ENCODE data around the gene LRRC57. TPM values are rescaled to one million over a fixed set of nuclear protein-coding genes. Genes with fewer than 3 reads are reported as not detected.
A peak's percentile ranks its signal among the peaks of the same experiment; 100 is the strongest.
"Not testable (repeated sequence)": the region's sequence is repeated elsewhere in the genome, so short reads cannot be mapped to it uniquely, and the experiment has no call there.

The LRRC57 gene
- total RNA-seq: 16.2 TPM

- peak; percentile 68 for DNase-seq
These were observed at the start of gene LRRC57, which contains the start of gene HAUS2 for GRCh38 chr15:42548249-42549031. Gene LRRC57 (minus strand): TSS chr15:42548793. CDS start chr15:42548434, 359 bp downstream. Gene HAUS2 (plus strand): TSS chr15:42548838. CDS start chr15:42548873, 35 bp downstream.

GRCh38 chr15:42595626-42596240 lies 47.1 kb upstream of the LRRC57 start:
- DNase-seq: no peak

- DNase-seq: no peak
These were observed 45.5 kb upstream of the LRRC57 start for GRCh38 chr15:42594095-42594494.

DNA sequence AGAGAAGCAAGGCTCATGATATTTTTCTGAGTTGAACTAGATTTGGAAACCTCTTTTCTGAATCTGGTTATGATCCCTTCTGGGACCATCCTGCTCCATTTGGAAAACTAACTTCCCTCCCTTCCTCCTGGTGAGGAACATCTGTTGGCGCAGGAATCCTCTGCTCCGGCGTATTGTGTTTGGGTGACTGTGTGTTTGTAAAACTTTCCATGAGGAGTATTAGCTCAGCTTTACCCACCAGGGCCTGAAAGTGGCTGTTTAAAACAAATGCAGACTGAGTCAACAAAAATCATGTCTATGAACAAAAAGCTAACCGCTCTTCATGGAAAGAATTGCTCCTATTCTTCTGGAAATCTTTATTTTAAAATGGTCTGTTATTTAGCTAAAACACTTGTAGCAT lies 44.5 kb upstream of the LRRC57 start:
- DNase-seq: no peak

DNA sequence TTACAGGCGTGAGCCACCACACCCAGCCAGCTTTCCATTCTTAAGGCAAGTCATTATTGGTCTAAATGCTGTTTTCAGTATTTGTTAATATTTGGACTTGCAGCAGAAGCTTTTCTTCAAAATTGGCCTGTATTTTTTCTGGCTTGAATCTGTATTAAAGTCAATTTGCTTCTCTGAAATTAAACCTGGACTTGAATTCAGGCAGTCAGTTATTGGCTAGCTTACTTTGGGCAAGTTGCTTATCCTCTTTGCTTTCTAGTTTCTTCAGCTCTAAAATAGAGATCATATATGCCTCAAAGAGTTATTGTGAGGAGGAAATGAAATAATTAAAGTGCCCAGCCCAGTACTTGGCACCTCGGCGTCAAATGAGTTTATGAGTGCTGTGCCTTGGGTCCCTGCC lies 44.1 kb upstream of the LRRC57 start:
- DNase-seq: no peak

DNA sequence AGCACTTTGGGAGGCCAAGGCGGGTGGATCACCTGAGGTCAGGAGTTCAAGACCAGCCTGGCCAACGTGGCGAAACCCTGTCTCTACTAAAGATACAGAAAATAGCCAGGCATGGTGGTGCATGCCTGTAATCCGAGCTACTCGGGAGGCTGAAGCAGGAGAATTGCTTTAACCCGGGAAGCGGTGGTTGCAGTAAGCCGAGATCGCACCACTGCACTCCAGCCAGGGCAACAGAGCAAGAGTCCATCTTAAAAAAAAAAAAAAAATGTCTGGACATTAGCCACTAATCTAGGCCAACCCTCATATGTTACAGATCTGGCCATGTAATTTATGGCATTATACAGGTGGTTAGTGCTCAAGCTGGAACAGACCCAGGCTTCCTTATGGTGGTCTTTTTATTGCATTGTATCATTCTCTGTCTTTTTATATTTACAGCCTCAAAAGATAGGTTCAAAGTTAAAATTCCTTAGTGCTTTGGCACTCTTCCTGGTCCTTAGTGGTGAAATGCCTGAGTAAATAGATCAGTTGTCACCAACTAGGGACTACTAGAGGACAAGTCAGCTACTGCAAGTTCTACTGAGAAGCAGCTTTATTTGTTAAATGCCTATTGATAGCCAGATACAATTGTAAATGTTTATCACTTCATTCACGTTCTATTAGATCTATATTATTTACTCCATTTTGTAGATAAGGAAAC lies 42.8 kb upstream of the LRRC57 start:
- DNase-seq: no peak

DNA sequence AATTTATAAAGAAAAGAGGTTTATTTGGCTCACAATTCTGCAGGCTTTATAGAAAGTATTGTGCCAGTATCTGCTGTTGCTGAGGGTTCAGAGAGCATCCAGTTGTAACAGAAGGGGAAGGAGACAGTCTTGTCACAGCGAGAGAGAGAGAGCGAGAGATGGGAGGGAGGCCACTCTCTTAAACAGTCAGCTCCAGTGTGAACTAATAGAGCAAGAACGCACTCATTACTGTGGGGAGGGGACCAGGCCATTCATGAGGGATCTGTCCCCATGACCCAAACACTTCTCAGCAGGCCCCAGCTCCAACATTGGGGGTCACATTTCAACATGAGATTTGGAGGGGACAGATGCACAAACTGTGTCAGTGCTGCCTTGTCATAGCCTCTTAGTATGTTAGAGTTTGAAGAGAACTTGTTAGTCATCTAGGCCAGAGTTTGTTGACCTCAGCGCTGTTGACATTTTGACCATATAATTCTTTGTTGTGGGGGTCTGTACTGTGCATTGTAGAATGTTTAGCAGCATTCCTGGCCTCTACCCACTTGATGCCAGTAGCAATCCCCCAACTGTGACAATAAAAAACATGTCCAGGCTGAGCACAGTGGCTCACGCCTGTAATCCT lies 42.1 kb upstream of the LRRC57 start:
- DNase-seq: no peak

GRCh38 chr15:42584031-42584765 lies 35.6 kb upstream of the LRRC57 start:
- no peak for DNase-seq

DNA sequence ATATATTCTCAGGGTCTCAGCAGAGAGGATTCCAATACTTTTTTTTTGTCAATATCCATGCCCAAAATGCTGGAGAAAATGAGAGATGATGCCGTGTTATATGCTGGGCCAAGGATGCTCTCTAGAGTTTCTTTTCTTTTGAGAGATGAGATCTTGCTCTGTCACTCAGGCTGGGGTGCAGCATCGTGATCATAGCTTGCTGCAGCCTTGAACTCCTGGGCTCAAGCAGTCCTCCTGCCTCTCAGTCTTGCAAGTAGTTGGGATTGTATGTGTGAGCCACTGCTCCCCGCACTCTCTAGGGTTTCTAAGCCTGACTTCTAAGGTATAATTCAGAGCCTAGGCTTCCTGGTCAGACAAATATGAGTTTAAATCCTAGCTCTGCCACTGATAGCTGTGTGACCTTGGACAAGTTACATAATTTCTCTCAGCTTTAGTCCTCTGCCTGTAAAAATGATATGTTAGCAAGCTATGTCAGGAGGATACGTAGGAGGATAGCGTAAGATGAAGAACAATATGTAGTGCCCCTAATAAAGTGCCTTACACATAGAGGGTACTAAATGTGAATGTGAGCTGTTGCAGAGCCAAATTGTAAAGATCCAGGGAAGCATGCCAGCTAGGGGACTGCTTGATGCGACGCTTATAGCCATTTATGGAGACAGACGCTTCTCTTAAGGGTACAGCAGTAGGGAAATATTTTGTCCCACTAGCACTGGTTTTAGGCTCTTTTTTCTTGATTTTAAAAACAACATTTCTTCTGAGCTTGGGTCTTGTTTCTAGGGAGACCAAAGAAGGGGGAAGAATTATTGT lies 34.2 kb upstream of the LRRC57 start:
- DNase-seq: no peak

- peak; percentile 81 for DNase-seq
These were observed 32.7 kb upstream of the LRRC57 start for GRCh38 chr15:42581272-42581730.

- no peak for DNase-seq
These were observed 30.5 kb upstream of the LRRC57 start for GRCh38 chr15:42578984-42579537.

DNA sequence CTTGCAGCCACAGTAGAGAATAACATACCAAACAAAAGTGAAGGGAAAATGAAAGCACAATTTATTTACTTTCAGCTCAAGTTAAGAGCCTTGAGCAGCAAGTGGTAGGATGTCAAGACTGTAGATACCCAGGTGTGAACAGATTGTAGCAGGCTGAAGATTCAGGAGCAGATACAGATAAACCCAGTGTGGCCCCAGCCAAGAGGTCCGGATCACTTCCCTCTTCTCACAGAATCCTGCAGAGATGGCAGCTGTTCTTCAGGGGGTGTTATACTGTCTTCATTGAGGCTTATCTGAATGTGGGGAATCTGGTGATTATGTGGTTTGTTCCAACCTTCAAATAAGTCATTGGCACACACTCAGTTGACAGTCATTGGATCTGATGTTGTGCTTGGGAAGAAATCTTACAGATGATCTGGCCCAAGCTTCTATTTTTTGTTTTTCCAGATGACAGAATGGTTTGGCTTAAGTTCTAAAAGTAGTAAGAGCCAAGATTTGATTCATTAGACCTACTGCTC lies 29.0 kb upstream of the LRRC57 start:
- DNase-seq: no peak

DNA sequence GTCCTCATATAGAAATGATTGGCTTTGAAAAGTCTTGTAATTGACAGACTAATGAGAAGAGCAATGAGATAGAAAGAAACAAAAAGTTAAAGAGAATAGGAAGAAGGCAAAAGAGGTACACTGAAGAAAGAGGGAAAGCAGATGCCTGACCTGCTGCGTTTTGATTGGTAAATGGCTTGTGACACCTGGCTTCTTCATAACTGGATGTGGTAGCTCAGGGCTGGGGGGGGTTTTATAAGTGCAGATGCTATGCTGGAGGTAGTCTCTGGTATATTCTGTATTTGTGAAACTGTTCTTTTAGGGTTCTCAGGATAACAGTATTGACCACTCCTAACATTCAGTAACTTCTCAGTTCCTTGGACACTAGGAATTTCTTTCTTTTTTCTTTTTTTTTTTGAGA lies 28.2 kb upstream of the LRRC57 start:
- DNase-seq: no peak

GRCh38 chr15:42576040-42576594 lies 27.5 kb upstream of the LRRC57 start:
- no peak for DNase-seq

- DNase-seq: peak; percentile 99
These were observed 26.8 kb upstream of the LRRC57 start, which contains the start of gene STARD9 for GRCh38 chr15:42575188-42576039. Gene STARD9 (plus strand): TSS chr15:42575606. CDS start chr15:42575716, 110 bp downstream.

- no peak for DNase-seq
These were observed 10.1 kb upstream of the LRRC57 start for GRCh38 chr15:42558739-42559138.

GRCh38 chr15:42556550-42557207 lies 8.1 kb upstream of the LRRC57 start:
- not testable (repeated sequence) for DNase-seq

- DNase-seq: no peak
These were observed 5.0 kb upstream of the LRRC57 start for GRCh38 chr15:42553554-42553953.
